WTC11 (cell line): ENCODE measurements around the gene MTG1. TPM values are rescaled to one million over a fixed set of nuclear protein-coding genes. Genes with fewer than 3 reads are reported as not detected.
"Not testable (repeated sequence)": the region's sequence is repeated elsewhere in the genome, so short reads cannot be mapped to it uniquely, and the experiment has no call there.

Source experiments
- ATAC-seq: fragments of 200-7000 bp; cut with Tn5 transposase; 2 replicates; pipeline ENCODE4 v1.10.0; 2021; ENCODE audit warnings: mild to moderate bottlenecking, moderate library complexity
- CTCF ChIA-PET: fragments of 300-600 bp; sonication (Branson Sonifier 250); formaldehyde crosslinking; loops from one replicate; lab custom pipeline; 2021; ENCODE audit warnings: antibody characterized with exemption; lab: Charles Lee
- POLR2A ChIA-PET: fragments of 350-600 bp; sonication (Branson Sonifier 250); formaldehyde crosslinking; loops from one replicate; lab custom pipeline; 2021; ENCODE audit warnings: antibody characterized with exemption; lab: Charles Lee
- DNase-seq: peaks from one replicate; pipeline ENCODE4 v3.0.0; 2021; ENCODE audit warnings: low spot score
- H3K27ac Mint-ChIP-seq: 2 replicates; pipeline ENCODE4 v1.8.0; 2021; ENCODE audit warnings: mixed read lengths
- H3K27me3 Mint-ChIP-seq: 2 replicates; pipeline ENCODE4 v1.8.0; 2021; ENCODE audit warnings: low read depth, mild to moderate bottlenecking, moderate library complexity, mixed read lengths
- H3K36me3 Mint-ChIP-seq: 2 replicates; pipeline ENCODE4 v1.8.0; 2021; ENCODE audit warnings: mixed read lengths
- H3K4me1 Mint-ChIP-seq: 2 replicates; pipeline ENCODE4 v1.8.0; 2022; ENCODE audit warnings: mixed read lengths
- H3K4me3 Mint-ChIP-seq: 2 replicates; pipeline ENCODE4 v1.8.0; 2021; ENCODE audit warnings: mild to moderate bottlenecking, moderate library complexity, mixed read lengths
- H3K9me3 Mint-ChIP-seq: 2 replicates; pipeline ENCODE4 v1.8.0; 2021; ENCODE audit warnings: mixed read lengths
- ATF1 ChIP-seq: sonication (generic); formaldehyde crosslinking; IDR thresholded peaks from 2 replicates; pipeline ENCODE4 v1.8.1; 2023; ENCODE audit warnings: mild to moderate bottlenecking, moderate library complexity, missing genetic modification reagents
- CREB1 ChIP-seq: sonication (generic); formaldehyde crosslinking; IDR thresholded peaks from 2 replicates; pipeline ENCODE4 v1.8.0; 2023; ENCODE audit warnings: mild to moderate bottlenecking, missing genetic modification reagents
- HMGA2 ChIP-seq: fragments of 250-450 bp; sonication (Bioruptor Pico); IDR thresholded peaks from 2 replicates; pipeline ENCODE4 v1.4.0; 2021; ENCODE audit warnings: mild to moderate bottlenecking, moderate library complexity
- JAZF1 ChIP-seq: fragments of 250-450 bp; sonication (Bioruptor Pico); IDR thresholded peaks from 2 replicates; pipeline ENCODE4 v1.9.0; 2021; ENCODE audit warnings: moderate library complexity, mild to moderate bottlenecking, inconsistent platforms
- JUN ChIP-seq: sonication (generic); formaldehyde crosslinking; IDR thresholded peaks from 2 replicates; pipeline ENCODE4 v1.8.0; 2023; ENCODE audit warnings: mild to moderate bottlenecking, missing genetic modification reagents
- PRRX2 ChIP-seq: fragments of 250-450 bp; sonication (Bioruptor Pico); IDR thresholded peaks from 2 replicates; pipeline ENCODE4 v1.8.0; 2021; ENCODE audit warnings: mild to moderate bottlenecking
- RORB ChIP-seq: fragments of 250-450 bp; sonication (Bioruptor Pico); IDR thresholded peaks from 2 replicates; pipeline ENCODE4 v1.9.0; 2021; ENCODE audit warnings: mild to moderate bottlenecking
- SMAD4 ChIP-seq: sonication (generic); formaldehyde crosslinking; IDR thresholded peaks from 2 replicates; pipeline ENCODE4 v1.8.0; 2022; ENCODE audit warnings: mild to moderate bottlenecking, missing genetic modification reagents
- TCF7 ChIP-seq: sonication (generic); formaldehyde crosslinking; IDR thresholded peaks from 2 replicates; pipeline ENCODE4 v1.8.0; 2022; ENCODE audit warnings: mild to moderate bottlenecking, low read depth, missing genetic modification reagents, moderate library complexity
- ZNF121 ChIP-seq: sonication (generic); formaldehyde crosslinking; IDR thresholded peaks from 2 replicates; pipeline ENCODE4 v1.8.0; 2023; ENCODE audit warnings: missing genetic modification reagents
- ZNF232 ChIP-seq: sonication (generic); formaldehyde crosslinking; IDR thresholded peaks from 2 replicates; pipeline ENCODE4 v1.8.0; 2022; ENCODE audit warnings: mild to moderate bottlenecking, missing genetic modification reagents
- ZNF263 ChIP-seq: sonication (generic); formaldehyde crosslinking; IDR thresholded peaks from 2 replicates; pipeline ENCODE4 v1.8.1; 2022; ENCODE audit warnings: low read depth, mild to moderate bottlenecking, moderate library complexity, missing genetic modification reagents
- ZNF317 ChIP-seq: sonication (generic); formaldehyde crosslinking; IDR thresholded peaks from 2 replicates; pipeline ENCODE4 v1.8.1; 2023; ENCODE audit warnings: low read depth, mild to moderate bottlenecking, moderate library complexity, missing genetic modification reagents, borderline replicate concordance
- total RNA-seq: library from RNA; stranded (reverse); gene quantifications from 3 replicates; pipeline ENCODE4 v1.2.3, GENCODE V29; 2021
- TF ChIP-seq, protein P1 (sequence below): fragments of 250-450 bp; sonication (Bioruptor Pico); IDR thresholded peaks from 2 replicates; pipeline ENCODE4 v1.9.0; 2021; ENCODE audit warnings: mild to moderate bottlenecking
- TF ChIP-seq, protein P2 (sequence below): sonication (generic); formaldehyde crosslinking; IDR thresholded peaks from 2 replicates; pipeline ENCODE4 v1.8.0; 2023; ENCODE audit warnings: missing genetic modification reagents
- TF ChIP-seq, protein P3 (sequence below): fragments of 250-450 bp; sonication (Bioruptor Pico); IDR thresholded peaks from 2 replicates; pipeline ENCODE4 v1.9.0; 2021; ENCODE audit warnings: mild to moderate bottlenecking, borderline replicate concordance
- TF ChIP-seq, protein P4 (sequence below): fragments of 250-450 bp; sonication (Bioruptor Pico); IDR thresholded peaks from 2 replicates; pipeline ENCODE4 v2.1.2; 2022; ENCODE audit warnings: mild to moderate bottlenecking, moderate library complexity
- TF ChIP-seq, protein P5 (sequence below): fragments of 250-450 bp; sonication (Bioruptor Pico); IDR thresholded peaks from 2 replicates; pipeline ENCODE4 v1.9.0; 2021; ENCODE audit warnings: mild to moderate bottlenecking

MTG1 gene
- total RNA-seq, 1 experiment from 2014 or later: 63.0 TPM

DNA sequence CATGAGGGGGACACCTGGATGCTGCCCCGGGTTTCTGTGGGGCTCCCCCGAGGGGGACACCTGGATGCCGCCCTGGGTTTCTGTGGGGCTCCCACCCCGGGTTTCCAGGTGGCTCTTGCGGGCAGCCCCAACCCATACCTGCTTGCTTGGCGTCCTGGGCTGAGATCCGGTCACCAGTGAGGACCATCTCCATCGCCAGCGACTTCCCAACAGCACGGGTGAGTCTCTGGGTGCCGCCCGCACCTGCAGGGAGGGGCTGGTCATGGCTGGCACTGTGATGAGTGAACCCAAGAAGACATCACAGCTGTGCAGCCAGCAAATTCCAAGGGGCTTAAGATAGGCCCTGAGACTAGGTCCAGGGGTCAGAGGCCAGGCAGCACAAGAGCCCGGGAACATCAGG is 27.2 kb upstream of the MTG1 start (continued):
- no peak for TF ChIP-seq JUN
- TF ChIP-seq HMGA2 (CRISPR knock-in tag): no peak
- no peak for TF ChIP-seq ZNF317 (CRISPR knock-in tag)
- TF ChIP-seq PRRX2 (CRISPR knock-in tag): no peak

DNA sequence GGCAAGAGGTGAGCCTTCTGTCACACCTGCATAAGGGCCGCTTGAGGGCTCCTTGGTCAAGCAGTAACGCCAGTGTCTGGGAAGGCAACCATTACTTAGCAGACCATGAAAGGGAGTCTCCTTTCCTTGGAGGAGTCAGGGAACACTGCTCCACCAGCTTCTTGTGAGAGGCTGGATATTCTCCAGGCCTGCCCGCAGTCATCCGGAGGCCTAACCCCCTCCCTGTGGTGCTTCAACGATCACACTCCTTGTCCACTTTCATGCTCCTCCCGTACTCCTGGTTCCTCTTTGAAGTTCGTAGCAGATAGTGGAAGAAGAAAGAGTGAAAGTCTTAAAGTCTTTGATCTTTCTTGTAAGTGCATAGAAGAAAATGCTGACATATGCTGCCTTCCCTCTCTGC is 26.5 kb upstream of the MTG1 start:
- CTCF ChIA-PET, DNase-seq, H3K27ac Mint-ChIP-seq, H3K4me1 Mint-ChIP-seq, H3K27me3 Mint-ChIP-seq, H3K4me3 Mint-ChIP-seq, ATAC-seq, H3K9me3 Mint-ChIP-seq, POLR2A ChIA-PET: not testable (repeated sequence)
- peaks cover 47% of the 10 kb centered on the region for H3K36me3 Mint-ChIP-seq

DNA sequence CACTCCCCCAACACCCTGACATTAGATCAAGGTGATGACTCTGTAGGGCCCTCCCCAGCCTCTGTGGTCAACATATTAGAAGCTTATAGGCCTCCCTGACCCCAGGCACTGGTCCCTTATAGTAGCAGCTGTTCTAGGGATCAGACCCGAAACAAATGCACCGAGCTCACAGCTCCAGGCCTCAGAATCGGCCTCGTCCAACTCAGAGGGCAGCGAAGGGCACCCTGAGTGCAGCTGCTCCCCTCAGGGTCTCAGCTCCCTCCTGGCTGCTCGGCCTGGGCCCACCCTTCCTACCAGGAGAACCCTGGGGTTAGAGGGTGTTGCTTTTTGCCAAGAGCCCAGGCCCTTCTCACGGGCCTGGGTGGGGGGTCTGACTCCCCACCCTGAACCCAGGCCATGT is 25.8 kb upstream of the MTG1 start:
- H3K4me1 Mint-ChIP-seq: peaks cover 2% of the 10 kb centered on the region; the same call in 1 of the 2 replicates
- no peaks in the 10 kb centered on the region for H3K27me3 Mint-ChIP-seq
- TF ChIP-seq, protein P1, sequence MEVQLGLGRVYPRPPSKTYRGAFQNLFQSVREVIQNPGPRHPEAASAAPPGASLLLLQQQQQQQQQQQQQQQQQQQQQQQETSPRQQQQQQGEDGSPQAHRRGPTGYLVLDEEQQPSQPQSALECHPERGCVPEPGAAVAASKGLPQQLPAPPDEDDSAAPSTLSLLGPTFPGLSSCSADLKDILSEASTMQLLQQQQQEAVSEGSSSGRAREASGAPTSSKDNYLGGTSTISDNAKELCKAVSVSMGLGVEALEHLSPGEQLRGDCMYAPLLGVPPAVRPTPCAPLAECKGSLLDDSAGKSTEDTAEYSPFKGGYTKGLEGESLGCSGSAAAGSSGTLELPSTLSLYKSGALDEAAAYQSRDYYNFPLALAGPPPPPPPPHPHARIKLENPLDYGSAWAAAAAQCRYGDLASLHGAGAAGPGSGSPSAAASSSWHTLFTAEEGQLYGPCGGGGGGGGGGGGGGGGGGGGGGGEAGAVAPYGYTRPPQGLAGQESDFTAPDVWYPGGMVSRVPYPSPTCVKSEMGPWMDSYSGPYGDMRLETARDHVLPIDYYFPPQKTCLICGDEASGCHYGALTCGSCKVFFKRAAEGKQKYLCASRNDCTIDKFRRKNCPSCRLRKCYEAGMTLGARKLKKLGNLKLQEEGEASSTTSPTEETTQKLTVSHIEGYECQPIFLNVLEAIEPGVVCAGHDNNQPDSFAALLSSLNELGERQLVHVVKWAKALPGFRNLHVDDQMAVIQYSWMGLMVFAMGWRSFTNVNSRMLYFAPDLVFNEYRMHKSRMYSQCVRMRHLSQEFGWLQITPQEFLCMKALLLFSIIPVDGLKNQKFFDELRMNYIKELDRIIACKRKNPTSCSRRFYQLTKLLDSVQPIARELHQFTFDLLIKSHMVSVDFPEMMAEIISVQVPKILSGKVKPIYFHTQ (CRISPR knock-in tag): no peak
- TF ChIP-seq, protein P2, sequence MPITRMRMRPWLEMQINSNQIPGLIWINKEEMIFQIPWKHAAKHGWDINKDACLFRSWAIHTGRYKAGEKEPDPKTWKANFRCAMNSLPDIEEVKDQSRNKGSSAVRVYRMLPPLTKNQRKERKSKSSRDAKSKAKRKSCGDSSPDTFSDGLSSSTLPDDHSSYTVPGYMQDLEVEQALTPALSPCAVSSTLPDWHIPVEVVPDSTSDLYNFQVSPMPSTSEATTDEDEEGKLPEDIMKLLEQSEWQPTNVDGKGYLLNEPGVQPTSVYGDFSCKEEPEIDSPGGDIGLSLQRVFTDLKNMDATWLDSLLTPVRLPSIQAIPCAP: no peak
- TF ChIP-seq ZNF121 (CRISPR knock-in tag) (no peak), JAZF1 (CRISPR knock-in tag) (no peak)
- TF ChIP-seq, protein P3, sequence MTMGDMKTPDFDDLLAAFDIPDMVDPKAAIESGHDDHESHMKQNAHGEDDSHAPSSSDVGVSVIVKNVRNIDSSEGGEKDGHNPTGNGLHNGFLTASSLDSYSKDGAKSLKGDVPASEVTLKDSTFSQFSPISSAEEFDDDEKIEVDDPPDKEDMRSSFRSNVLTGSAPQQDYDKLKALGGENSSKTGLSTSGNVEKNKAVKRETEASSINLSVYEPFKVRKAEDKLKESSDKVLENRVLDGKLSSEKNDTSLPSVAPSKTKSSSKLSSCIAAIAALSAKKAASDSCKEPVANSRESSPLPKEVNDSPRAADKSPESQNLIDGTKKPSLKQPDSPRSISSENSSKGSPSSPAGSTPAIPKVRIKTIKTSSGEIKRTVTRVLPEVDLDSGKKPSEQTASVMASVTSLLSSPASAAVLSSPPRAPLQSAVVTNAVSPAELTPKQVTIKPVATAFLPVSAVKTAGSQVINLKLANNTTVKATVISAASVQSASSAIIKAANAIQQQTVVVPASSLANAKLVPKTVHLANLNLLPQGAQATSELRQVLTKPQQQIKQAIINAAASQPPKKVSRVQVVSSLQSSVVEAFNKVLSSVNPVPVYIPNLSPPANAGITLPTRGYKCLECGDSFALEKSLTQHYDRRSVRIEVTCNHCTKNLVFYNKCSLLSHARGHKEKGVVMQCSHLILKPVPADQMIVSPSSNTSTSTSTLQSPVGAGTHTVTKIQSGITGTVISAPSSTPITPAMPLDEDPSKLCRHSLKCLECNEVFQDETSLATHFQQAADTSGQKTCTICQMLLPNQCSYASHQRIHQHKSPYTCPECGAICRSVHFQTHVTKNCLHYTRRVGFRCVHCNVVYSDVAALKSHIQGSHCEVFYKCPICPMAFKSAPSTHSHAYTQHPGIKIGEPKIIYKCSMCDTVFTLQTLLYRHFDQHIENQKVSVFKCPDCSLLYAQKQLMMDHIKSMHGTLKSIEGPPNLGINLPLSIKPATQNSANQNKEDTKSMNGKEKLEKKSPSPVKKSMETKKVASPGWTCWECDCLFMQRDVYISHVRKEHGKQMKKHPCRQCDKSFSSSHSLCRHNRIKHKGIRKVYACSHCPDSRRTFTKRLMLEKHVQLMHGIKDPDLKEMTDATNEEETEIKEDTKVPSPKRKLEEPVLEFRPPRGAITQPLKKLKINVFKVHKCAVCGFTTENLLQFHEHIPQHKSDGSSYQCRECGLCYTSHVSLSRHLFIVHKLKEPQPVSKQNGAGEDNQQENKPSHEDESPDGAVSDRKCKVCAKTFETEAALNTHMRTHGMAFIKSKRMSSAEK (CRISPR knock-in tag): no peak
- ChIA-PET POLR2A (no interaction called here), CTCF (no interaction called here)
- peaks cover 40% of the 10 kb centered on the region for H3K36me3 Mint-ChIP-seq
- DNase-seq: no peak
- no peaks in the 10 kb centered on the region for H3K9me3 Mint-ChIP-seq
- no peak for ATAC-seq
- no peak overlapping the region for H3K4me3 Mint-ChIP-seq
- no peak overlapping the region for H3K27ac Mint-ChIP-seq

DNA sequence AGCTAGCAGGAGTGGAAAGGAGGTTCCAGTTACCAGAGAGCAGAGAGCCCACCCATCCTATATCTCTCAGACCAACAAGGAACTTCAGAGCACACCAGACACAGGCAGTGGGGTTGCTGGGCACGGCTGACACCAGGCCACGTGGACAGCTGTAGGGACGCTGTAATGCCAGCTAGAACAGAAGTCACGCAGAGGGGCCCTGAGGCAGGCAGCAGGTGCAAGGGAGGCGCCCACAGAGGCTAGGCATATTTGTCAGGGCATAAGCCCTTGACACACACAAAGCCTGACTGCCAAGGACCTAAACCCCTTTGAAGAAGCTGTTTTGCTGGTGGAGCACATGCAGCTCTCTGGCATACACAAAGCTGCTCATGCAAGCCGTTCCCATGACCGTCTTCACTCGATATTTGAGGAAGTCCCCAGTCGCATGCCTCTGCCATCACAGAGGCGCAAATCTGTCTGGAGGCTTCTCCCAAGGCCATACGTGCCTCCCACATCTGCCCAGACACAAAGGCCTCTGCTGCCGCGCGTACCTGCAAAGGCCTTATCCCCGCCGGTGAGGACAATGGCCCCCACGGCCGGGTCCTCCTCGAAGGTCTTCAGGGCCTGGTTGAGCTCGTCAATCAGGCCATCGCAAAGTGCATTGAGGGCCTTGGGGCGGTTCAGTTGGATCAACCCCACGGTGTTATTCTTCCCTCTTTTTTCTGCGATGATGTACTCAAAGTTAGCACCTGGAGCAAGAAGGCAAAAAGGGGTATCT is 23.7 kb upstream of the MTG1 start:
- Mint-ChIP-seq H3K4me3 (no peak overlapping the region), H3K4me1 (peaks cover 2% of the 10 kb centered on the region; the same call in 1 of the 2 replicates), H3K27me3 (peaks cover 15% of the 10 kb centered on the region), H3K27ac (no peak overlapping the region), H3K9me3 (no peaks in the 10 kb centered on the region), H3K36me3 (peaks cover 31% of the 10 kb centered on the region)
- DNase-seq: no peak
- ChIA-PET POLR2A (no interaction called here), CTCF (no interaction called here)
- ATAC-seq: no peak
- TF ChIP-seq, protein P4, sequence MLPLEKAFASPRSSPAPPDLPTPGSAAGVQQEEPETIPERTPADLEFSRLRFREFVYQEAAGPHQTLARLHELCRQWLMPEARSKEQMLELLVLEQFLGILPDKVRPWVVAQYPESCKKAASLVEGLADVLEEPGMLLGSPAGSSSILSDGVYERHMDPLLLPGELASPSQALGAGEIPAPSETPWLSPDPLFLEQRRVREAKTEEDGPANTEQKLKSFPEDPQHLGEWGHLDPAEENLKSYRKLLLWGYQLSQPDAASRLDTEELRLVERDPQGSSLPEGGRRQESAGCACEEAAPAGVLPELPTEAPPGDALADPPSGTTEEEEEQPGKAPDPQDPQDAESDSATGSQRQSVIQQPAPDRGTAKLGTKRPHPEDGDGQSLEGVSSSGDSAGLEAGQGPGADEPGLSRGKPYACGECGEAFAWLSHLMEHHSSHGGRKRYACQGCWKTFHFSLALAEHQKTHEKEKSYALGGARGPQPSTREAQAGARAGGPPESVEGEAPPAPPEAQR (CRISPR knock-in tag): no peak
- no peak for TF ChIP-seq SMAD4 (CRISPR knock-in tag)
- no peak for TF ChIP-seq TCF7 (CRISPR knock-in tag)
- TF ChIP-seq, protein P5, sequence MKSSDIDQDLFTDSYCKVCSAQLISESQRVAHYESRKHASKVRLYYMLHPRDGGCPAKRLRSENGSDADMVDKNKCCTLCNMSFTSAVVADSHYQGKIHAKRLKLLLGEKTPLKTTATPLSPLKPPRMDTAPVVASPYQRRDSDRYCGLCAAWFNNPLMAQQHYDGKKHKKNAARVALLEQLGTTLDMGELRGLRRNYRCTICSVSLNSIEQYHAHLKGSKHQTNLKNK (CRISPR knock-in tag): no peak
- TF ChIP-seq ZNF263 (CRISPR knock-in tag): no peak
- TF ChIP-seq CREB1 (CRISPR knock-in tag): no peak
- no peak for TF ChIP-seq RORB
- TF ChIP-seq, protein P1 (CRISPR knock-in tag): no peak
- no peak for TF ChIP-seq ATF1 (CRISPR knock-in tag)
- no peak for TF ChIP-seq ZNF232
